ENCODE results near the gene STRBP. TPM values are rescaled to one million over a fixed set of nuclear protein-coding genes. Genes with fewer than 3 reads are reported as not detected.
A peak's percentile ranks its signal among the peaks of the same experiment; 100 is the strongest.
"Not testable (repeated sequence)": the region's sequence is repeated elsewhere in the genome, so short reads cannot be mapped to it uniquely, and the experiment has no call there.

The STRBP gene
- total RNA-seq, 1 experiment from 2014 or later: 43.1 TPM

DNA sequence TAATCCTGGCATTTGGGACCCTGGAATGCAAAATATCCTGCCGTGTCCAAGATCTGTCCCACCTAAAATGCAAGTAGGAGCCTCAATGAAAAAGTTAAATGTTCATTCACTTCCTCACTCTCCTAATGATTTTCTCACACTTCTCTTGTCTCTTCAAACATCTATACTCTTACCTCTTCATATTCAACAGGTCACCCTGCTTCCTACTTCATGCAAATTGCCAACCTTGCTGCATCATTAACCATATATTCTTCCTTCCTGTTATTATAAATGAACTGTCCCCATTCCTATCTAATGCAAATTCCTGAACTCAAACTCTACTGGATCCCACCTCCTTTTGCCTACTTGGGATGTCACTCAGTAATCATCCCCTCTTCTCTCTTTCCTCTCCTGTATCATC is 74.4 kb downstream of the STRBP start:
- DNase-seq (ENCODE audit: low read depth): no peak

DNA sequence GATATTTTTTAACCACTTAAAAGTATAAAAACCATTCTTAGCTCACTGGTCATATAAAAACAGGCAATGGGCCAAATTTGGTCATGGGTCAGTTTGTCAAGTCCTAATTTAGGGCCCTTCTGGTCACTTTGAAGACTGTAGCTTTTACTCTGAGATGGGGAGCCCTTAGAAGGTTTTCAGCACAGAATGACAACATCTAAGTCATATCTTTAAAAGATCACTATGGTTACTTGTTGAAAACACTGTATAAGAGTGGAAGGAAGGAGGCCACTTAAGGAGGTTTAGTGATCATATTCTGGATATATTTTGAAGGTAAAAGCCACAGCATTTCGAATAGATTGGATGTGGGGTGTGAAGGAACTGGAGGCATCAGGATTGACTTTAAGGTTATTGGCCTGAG is 76.7 kb downstream of the STRBP start:
- no peak for DNase-seq (ENCODE audit: low read depth)

DNA sequence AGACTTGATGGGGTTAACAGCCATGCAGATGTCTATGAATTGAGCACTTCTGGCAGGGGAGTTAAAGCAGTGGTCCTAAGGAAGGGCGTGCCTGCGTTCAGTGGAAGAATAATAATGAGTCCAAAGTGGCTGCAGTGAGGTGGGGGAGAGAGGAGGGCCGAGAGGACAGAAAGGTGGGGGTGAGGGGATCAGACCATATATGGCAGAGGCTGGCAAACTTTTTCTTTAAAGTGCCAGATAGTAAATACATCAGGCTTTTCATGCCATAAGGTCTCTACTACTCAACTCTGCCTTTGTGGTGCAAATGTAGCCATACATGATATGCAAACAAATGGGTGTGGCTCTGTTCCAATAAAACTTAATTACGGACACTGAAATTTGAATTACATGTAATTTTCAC is 77.1 kb downstream of the STRBP start:
- DNase-seq (ENCODE audit: low read depth): no peak

DNA sequence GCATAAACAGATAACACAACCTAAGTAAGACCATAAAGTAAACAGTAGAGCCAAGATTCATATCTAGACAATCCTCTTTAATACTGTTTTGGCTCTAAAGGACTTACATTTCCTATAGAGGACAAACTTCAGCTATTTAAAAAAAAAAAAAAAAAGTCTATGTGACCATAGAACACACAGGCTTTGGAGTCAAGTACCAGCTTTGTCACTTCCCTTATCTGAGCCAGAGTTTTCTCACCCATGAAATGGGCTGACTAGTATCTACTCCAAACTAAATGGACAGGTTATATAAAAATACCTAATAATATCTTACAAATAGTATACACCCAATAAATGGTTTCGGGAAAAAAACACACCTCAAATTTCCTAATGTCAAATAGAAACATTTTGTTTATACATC is 81.3 kb downstream of the STRBP start:
- no peak for DNase-seq (ENCODE audit: low read depth)

DNA sequence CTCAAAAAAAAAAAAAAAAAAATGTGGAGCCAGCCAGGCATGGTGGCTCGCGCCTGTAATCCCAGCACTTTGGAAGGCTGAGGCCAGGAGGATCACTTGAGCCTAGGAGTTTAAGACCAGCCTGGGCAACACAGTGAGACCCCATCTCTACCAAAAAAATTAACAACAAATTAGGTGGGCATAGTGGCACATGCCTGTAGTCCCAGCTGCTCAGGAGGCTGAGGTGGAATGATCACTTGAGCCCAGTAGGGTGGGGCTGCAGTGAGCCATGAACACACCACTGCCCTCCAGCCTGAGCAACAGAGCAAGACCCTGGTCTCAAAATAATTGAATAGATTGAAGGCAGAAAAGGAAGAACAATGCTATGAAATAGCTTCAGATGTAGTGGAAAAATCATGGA is 82.4 kb downstream of the STRBP start:
- DNase-seq (ENCODE audit: low read depth): not testable (repeated sequence)

DNA sequence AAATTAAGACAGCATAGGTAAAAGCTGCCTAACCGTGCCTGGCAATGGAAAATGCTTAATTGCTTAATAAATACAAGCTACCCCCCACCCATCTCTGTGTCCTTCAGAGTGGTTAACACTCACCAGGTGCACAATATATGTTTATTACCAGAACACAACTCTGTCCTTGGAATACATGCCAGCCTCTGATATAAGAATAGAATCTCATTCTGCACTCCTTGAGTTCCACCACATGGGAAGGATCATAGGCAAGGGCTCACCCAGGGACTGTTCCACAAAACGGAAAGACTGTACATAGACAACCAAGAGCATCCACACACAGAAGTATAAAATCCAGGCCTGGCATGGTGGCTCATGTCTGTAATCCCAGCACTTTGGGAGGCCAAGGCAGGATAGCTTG is 91.4 kb downstream of the STRBP start:
- DNase-seq (ENCODE audit: low read depth): no peak

DNA sequence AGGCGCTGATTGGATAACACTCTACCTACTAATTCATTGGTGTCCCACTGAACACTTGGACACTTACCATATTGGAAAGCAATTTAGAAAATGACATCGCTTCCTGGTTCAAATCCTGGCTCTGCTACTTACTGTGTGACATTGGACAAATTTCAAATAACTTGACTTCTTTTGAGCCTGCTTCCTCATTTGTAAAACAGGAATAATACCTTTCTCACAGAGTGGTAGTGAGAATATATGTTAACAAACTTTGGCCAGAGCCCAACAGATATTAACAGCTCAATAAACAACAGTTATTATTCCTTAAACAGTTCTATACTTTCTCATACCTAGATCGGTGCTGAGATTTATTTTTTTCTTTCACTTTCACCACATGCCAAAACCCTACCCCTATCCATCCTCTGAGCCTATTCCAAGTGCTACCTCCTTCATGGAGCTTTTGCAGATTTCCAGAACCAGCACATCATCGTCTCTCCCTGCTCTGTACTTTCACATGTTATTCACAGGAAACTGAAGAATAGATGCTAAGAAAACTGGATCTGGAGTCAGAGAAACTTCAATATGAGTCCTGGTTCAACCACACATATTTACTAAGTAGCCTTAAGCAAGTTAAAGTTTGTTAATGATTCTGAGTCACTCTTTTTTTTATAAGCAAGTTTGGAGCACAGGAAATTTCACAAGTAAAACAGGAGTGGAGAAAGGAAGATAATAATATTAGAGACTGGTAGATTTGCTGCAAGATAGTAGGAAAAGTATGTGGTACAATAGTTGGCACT is 92.3 kb downstream of the STRBP start:
- DNase-seq (ENCODE audit: low read depth): peak; percentile 4

DNA sequence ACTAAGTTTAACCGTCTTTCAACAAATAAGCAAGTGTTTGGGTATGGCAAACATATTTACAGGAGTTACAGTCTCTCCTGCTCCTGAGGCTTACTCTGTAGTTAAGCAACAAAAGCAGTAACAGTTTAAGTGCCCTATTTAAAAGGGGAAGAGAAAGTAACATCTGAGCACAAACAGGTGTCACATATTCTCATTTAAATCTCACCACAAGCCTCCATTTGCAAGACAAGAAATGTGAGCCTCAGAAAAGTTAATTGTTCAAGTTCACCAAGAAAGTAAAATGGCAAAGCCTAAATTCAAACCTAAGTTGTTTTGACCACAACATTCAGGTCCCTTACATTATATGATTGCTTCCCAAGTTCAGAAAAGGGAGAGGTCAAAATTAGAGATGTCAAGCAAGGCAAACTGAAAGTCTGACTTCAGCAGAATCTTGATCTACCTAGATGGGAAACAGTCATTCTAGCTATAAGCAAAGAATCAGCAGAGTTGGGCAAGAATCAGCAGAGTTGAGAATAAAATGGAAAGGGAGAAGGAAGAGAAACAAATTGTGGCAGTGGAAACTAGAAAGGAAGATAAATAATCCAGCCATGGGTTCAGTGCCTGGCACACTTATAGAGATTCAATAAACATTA is 93.4 kb downstream of the STRBP start:
- no peak for DNase-seq (ENCODE audit: low read depth)

DNA sequence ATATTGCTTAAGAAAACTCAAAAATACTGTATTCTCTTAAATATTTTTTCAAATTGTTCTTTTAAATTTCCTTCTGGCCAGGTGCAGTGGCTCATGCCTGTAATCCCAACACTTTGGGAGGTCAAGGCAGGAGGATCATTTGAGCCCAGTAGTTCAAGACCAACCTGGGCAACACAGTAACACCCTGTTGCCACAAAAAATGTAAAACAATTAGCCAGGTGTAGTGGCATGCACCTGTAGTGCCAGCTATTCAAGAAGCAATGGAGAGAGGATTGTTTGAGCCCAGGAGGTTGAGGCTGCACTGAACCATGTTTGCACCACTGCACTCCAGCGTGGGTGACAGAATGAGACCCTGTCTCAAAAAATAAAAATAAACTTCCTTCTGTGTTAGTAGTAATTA is 94.3 kb downstream of the STRBP start:
- DNase-seq (ENCODE audit: low read depth): no peak

DNA sequence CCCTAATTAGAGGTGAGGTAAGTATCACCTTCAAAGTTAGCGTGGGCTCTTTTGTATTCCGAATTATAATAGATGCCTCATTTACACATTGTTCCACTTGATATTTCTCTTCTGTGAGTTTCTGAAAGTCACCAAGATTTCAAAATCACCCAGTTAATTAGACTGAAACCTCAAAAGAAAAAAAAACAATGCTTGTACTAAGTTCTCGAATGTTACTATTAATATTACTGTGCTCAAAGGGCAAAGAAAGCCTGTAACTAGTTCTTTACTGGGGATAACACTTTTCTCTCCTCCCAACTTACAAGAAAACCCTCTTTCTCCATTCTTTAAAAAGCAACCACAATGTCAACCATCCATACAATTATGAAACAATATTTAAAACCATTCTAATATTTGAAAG is 98.5 kb downstream of the STRBP start:
- DNase-seq (ENCODE audit: low read depth): no peak

DNA sequence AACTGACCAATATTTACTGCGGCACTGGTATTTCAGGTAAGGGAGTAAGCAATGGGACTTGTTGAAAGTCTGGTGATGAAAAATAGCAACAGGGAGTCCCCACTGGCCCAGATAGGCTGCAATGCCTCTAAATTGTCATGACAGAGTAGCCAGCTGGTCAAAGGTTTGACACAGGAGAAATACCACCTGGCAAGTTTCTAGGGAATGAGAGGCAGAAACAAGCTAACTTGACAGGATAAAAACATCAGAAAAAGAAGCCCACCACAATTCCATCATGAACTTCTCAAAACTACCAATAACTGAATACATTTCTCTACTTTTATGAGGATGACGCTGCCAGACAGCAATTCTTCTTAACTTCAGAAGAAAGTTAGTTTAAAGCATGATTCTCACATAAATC is 99.8 kb downstream of the STRBP start:
- no peak for DNase-seq (ENCODE audit: low read depth)

DNA sequence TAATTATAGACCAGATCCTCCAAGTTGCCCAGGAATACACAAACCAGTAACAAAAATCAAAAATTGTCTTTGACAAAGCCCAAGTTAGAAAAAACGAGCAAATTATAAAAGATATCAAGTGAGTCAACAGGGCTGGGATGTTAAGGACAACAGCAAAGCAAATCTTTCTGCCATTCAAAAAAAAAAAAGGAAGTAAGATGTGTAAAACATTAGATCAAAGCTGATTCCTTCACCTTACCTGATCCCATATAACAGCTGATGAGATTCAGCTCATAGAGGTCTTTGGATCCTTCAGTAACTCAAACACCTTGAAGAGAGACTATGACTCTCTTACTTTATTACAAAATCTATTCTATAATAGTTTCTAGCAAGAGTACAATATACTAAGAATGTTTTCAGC is 100.9 kb downstream of the STRBP start:
- no peak for DNase-seq (ENCODE audit: low read depth)

DNA sequence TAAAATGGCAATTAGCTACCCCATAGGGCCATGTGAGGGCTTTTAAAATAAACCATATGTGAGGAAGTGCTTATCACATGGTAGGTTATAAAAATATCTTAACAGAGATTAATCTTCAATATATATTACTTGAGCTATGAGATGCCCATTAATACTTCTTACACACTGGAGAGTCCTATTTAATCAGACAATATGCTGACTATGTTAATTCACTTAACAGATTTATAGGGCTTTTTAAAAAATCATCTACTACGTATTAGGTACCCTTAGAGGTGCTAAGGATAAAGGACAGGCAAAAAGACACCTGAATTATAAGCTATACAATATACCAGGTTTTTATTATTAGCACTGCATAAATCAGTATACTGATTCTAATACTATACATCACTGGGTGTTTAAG is 102.6 kb downstream of the STRBP start:
- DNase-seq (ENCODE audit: low read depth): no peak

DNA sequence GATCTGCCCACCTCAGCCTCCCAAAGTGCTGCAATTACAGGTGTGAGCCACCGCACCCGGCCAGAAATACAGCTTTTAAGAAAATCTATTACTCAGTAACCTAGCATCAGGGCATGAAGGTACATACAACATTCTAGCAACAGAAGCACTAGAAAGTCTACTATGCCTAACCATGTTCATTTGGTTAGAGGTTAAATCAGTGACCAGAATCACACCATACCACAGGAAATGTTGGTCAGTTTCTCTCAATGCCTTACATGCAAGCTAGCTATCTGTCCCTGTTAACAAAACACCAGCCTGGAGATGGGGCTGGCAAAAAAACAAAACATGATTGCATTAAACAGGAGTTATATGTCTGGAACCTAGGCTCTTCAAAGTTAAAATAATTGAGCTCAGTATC is 104.1 kb downstream of the STRBP start:
- no peak for DNase-seq (ENCODE audit: low read depth)

DNA sequence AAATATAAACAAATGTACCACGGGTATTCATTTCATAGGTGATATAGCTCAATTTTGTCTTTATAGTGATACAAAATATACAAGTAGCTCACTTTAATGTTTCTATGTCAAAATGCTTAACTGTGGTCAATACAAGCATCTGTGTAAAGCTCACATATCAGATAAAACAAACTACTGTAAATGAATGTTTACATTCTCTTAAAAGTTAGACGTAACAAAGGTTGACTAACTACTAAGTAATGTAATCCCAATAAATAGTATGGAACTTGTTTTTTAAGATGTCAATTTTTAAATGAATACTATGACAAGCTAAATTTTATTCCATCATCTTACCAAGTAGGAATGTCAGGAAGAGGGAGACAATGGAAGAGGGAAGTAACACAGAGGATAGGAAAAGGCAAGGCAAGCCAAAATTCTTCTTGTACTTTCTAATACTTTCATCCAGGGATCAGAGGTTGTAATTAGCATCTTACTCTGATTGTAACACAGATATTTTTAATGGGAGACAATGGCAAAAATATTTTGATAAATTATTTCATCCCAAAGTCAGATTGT is 105.5 kb downstream of the STRBP start:
- DNase-seq (ENCODE audit: low read depth): no peak

DNA sequence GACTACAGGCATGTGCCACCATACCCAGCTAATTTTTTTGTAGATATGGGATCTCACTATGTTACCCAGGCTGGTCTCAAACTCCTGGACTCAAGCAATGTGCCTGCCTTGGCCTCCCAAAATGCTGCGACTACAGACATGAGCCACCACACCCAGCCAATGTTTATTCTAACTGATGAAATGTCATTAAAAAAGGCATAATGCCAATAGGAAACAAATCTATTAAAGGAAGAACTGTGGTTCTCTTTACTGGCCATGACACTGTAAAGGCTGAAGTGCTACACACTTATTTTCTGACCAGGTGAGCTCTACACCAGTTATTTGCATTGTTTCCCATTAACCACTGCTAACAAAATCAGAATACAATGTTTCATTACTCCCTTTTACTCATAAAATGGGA is 106.0 kb downstream of the STRBP start:
- no peak for DNase-seq (ENCODE audit: low read depth)

DNA sequence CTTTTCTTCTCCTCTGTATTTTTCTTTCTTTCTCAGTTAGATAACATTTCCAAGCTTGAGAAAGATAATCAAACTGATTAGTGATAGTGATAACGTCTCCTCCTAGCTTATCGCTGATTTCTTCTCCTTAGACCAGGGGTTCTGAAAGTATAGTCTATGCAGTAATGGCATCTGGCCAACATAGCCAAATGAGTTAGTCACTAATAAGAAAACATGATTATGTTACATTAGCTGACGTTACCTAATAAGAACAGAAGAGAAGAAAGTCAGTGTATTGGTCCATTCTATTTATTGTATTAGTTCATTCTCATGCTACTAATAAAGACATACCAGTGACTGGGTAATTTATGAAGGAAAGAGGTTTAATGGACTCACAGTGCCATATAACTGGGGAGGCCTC is 111.2 kb downstream of the STRBP start:
- DNase-seq (ENCODE audit: low read depth): no peak

DNA sequence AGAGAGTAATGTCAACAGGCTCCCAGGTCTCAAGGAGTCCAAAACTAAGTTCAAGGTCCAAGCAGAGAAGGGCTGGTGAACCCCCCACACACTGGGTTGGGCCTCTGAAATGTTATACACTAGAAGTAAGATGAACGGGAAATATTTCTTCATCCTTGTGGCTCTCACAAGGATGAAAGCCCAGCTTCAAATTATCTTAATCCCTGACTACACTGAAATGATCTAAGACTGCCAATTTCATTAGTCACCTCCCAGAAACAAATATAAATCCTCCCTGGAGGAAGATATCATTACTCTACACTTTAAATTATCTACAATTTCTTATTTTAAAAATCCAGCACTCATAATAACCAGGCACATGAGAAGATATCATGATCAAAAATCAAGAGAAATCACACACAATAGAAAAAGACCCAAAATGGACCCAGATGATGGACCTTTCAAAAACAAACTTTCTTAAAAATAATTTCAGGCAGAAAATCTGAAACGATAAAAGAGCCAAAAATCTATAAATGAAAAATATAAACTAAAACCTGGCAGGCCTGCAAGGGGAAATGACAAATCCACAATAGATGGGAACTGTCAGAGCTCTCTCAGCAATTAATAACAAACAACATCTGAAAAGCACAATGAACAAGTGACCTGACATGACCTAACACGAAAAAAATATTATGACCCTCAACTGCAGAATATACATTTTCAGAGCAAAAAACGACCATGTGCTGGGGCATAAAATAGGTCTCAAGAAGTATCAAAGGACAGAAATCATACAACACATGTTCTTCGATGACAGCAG is 117.5 kb downstream of the STRBP start:
- no peak for DNase-seq (ENCODE audit: low read depth)

DNA sequence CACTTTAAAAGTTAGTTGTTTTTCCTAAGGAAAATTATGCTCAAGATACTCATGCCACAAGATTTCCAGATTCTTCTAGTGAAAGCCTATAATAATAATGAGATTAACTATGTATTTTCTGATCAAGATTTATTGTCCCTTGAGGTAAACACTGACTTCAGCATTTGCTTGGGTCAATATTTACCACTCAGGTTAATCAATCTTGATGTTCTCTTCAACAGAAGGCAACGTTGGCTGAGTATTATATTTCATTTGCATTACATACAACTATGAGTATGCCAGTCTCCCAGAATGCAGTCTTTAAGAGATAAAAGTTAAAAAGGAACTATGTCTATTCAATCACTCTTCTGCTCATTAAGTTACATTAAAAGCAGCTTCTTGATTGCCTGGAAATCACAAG is 119.3 kb downstream of the STRBP start:
- DNase-seq (ENCODE audit: low read depth): no peak

DNA sequence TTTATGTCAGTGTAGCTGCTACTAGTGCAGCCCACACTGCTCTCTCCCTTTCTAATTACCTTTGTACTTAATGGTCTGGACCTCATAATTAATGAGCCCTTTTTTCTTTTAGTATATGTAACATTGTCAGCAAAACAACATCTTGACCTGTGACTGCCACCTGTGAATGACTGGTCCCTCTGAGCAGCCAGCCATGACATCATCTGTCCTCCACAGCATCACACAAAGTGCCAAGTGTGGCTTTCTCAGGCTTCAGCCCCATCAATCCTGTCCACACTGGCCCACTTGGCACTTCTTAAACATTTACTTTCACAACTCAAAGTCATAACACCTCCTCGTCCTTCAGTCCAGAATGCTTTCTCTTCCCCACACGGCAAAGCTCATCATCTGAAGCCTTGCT is 130.2 kb downstream of the STRBP start:
- no peak for DNase-seq (ENCODE audit: low read depth)

DNA sequence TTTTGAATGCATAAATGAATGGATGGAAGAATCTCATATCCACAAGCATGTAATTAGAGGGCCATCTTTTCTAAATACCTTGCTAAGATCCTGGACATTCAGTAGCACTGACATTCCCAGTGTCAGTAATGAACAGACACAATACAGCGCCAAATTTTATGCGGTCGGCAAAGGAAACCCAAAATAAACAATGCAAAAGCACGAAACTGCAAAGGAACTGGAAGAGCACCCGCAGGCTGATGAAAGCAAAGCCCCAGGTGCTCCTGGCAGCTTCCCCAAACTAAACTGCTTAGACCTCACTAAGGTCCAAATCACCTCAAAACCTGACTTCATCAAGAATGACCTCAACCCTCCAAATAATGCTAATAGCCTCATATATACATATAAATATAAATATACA is 133.0 kb downstream of the STRBP start:
- DNase-seq (ENCODE audit: low read depth): no peak

DNA sequence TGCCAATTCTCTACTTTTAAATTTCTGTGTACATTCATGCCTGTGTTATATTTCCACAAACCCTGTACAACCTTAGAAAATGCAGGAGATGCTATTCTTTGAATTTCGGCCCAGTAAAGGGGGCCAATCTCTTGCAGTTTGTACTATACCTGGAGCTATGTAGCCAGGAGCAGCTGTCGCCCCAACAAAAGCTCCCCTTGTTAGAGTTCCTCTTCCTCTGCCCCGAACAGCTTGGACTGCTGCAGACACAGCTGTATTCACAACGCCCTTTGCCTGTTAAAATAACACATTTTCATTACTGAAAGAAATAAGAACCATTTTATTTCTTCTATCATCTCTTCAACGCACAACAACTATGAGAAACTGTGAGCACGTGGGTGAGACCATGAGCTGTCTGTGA is 135.7 kb downstream of the STRBP start:
- no peak for DNase-seq (ENCODE audit: low read depth)

DNA sequence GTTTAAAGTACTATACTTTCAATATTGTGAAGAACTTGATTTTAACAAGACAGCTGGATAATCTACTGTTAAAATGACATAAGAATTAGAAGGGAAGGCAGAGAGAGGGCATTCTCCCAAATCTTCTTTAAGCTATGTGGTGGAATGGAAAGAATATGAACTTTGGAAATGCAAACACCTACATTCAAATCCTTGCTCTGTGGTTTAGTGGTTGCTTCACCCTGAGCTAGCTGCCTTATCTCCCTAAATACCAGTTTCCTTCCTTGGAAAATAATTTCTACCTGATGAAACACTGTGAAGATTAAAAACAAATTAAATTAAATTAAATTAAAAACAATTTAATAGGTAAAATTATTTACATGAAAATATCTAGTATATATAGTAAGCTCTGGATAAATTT is 136.4 kb downstream of the STRBP start:
- DNase-seq (ENCODE audit: low read depth): no peak

All from Daoy (cell line).